Smooth muscle cell (in vitro differentiated cells): Measurements from ENCODE around the gene CADM2. TPM values are rescaled to one million over a fixed set of nuclear protein-coding genes. Genes with fewer than 3 reads are reported as not detected.
"Not testable (repeated sequence)": the region's sequence is repeated elsewhere in the genome, so short reads cannot be mapped to it uniquely, and the experiment has no call there.

Experiments
- DNase-seq: peaks from one replicate; lab custom pipeline; 2025; ENCODE audit not compliant: unreplicated experiment; lab: John Stamatoyannopoulos, UW
- H2AFZ ChIP-seq: fragments of 200-600 bp; sonication (generic); 2 replicates; pipeline ENCODE4 v1.6.0; 2016; ENCODE audit warnings: antibody characterized with exemption, low read depth, mild to moderate bottlenecking
- H3F3A ChIP-seq: fragments of 200-600 bp; sonication (generic); 2 replicates; pipeline ENCODE4 v1.6.0; 2017; ENCODE audit warnings: antibody characterized with exemption, low read depth
- H3K27ac ChIP-seq: fragments of 200-600 bp; sonication (generic); 2 replicates; pipeline ENCODE4 v1.5.1; 2016; ENCODE audit warnings: low read depth, mild to moderate bottlenecking
- H3K27me3 ChIP-seq: fragments of 200-600 bp; sonication (generic); 2 replicates; pipeline ENCODE4 v1.6.1; 2016; ENCODE audit warnings: low read depth, mild to moderate bottlenecking
- H3K36me3 ChIP-seq: fragments of 200-600 bp; sonication (generic); 2 replicates; pipeline ENCODE4 v1.5.1; 2016; ENCODE audit warnings: low read depth
- H3K4me1 ChIP-seq: fragments of 200-600 bp; sonication (generic); 2 replicates; pipeline ENCODE4 v1.5.1; 2016; ENCODE audit warnings: low read depth
- H3K4me2 ChIP-seq: fragments of 200-600 bp; sonication (generic); 2 replicates; pipeline ENCODE4 v1.6.0; 2016; ENCODE audit warnings: mild to moderate bottlenecking
- H3K4me3 ChIP-seq: fragments of 200-600 bp; sonication (generic); 2 replicates; pipeline ENCODE4 v1.5.1; 2016; ENCODE audit warnings: mild to moderate bottlenecking
- H3K79me2 ChIP-seq: fragments of 200-600 bp; sonication (generic); 2 replicates; pipeline ENCODE4 v1.6.0; 2016; ENCODE audit warnings: low read depth, mild to moderate bottlenecking
- H3K9ac ChIP-seq: fragments of 200-600 bp; sonication (generic); 2 replicates; pipeline ENCODE4 v1.6.0; 2016; ENCODE audit warnings: low read depth
- H3K9me3 ChIP-seq: fragments of 200-600 bp; sonication (generic); replicated peaks from 2 replicates; pipeline ENCODE4 v1.5.1; 2016; ENCODE audit warnings: low read depth
- H4K20me1 ChIP-seq: fragments of 200-600 bp; sonication (generic); 2 replicates; pipeline ENCODE4 v1.6.0; 2016; ENCODE audit warnings: low read depth
- WGBS: methylation state at CpG from one replicate; pipeline ENCODE4 v1.1.7; 2016; ENCODE audit warnings: low lambda C conversion rate; 5-methylcytosine and 5-hydroxymethylcytosine counted together
- polyA plus RNA-seq: library from polyadenylated mRNA; unstranded; fragments of >200 nt; fragmentation: Nextera tagmentation; extraction: Ambion mirVana; gene quantifications from 2 replicates; pipeline ENCODE4 v1.2.1, GENCODE V29; 2016
- total RNA-seq: library from RNA; depleted of rRNA; stranded (reverse); fragments of >200 nt; gene quantifications from 2 replicates; pipeline ENCODE4 v1.2.3, GENCODE V29; 2014
- TF ChIP-seq, protein P1 (sequence below): fragments of 200-600 bp; sonication (generic); IDR thresholded peaks from 2 replicates; pipeline ENCODE4 v1.5.1; 2017; ENCODE audit warnings: borderline replicate concordance, mild to moderate bottlenecking, antibody characterized with exemption; ENCODE audit not compliant: insufficient read depth, poor library complexity, severe bottlenecking

The CADM2 gene
- total and polyA plus RNA-seq, 2 experiments from 2014 or later, result 0.13 TPM; not detected in 1

DNA sequence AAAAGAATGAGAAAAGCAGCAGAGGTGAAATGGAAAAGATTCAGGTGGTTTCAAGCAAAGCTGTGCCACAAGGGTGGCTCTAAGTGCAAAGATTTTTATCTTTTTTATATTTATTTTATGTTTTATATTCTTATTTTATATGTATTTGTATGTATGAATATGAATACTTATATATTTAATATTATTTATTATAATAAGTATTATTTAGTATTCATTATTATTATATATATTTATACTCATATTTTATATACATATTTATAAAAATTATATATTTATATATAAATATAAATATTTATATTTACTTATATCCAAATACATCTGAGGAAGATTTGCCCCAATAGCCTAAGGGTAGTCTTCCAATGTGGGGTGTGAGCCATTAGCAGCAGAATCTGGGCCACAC lies 1002.0 kb downstream of the CADM2 start:
- no peaks in the 10 kb centered on the region for H3K27me3 ChIP-seq
- no peaks in the 10 kb centered on the region for H3K79me2 ChIP-seq
- TF ChIP-seq, protein P1, sequence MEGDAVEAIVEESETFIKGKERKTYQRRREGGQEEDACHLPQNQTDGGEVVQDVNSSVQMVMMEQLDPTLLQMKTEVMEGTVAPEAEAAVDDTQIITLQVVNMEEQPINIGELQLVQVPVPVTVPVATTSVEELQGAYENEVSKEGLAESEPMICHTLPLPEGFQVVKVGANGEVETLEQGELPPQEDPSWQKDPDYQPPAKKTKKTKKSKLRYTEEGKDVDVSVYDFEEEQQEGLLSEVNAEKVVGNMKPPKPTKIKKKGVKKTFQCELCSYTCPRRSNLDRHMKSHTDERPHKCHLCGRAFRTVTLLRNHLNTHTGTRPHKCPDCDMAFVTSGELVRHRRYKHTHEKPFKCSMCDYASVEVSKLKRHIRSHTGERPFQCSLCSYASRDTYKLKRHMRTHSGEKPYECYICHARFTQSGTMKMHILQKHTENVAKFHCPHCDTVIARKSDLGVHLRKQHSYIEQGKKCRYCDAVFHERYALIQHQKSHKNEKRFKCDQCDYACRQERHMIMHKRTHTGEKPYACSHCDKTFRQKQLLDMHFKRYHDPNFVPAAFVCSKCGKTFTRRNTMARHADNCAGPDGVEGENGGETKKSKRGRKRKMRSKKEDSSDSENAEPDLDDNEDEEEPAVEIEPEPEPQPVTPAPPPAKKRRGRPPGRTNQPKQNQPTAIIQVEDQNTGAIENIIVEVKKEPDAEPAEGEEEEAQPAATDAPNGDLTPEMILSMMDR, result no peak
- H3K9me3 ChIP-seq, result no peaks in the 10 kb centered on the region
- no peaks in the 10 kb centered on the region for H4K20me1 ChIP-seq
- H3K4me3 ChIP-seq, result no peak overlapping the region
- H3F3A ChIP-seq, result no peaks in the 10 kb centered on the region
- no peak for DNase-seq
- H3K36me3 ChIP-seq, result no peaks in the 10 kb centered on the region
- no peak overlapping the region for H2AFZ ChIP-seq
- H3K27ac ChIP-seq, result no peak overlapping the region
- no peak overlapping the region for H3K9ac ChIP-seq
- no peaks in the 10 kb centered on the region for H3K4me1 ChIP-seq
- H3K4me2 ChIP-seq, result no peak overlapping the region

DNA sequence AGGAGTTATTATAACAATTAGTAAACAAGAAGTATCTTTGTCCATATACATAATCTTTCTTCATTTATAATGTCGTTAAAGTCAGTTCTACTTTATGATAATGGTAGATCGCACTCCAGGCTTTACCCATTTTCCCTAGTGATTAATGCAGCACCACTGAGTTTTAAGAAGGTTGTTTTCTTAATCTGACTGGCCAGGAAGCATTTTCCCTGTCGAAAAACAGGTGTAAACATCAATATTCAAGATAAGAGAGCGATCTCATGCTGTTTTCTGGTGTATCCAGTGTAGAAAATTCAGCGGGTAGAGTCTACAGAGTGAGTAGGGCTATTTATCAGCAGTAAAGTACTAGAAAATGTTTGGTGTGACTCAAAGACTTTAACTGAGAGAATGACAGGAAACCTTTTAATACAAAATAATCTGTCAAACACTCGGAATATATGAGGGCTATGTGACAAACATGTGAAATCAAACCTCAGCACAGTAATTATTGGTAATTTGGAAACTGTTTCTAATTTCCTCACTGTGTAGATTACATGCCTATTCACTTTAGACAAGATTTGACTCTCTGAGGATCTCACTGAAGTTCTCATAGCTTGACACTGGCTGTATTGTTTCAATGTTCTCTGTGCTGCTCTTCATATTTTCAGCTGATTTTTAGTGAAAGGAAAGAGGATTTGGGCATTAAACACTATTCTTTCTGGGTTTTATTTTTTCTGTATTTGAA lies 1019.0 kb downstream of the CADM2 start:
- Histone ChIP-seq H3K36me3 (no peaks in the 10 kb centered on the region), H3K9me3 (no peaks in the 10 kb centered on the region), H3K4me1 (no peaks in the 10 kb centered on the region), H3K4me3 (no peak overlapping the region), H3K4me2 (no peak overlapping the region), H3K9ac (no peak overlapping the region), H3K27ac (no peak overlapping the region), H3K79me2 (no peaks in the 10 kb centered on the region), H3F3A (no peaks in the 10 kb centered on the region), H4K20me1 (no peaks in the 10 kb centered on the region), H2AFZ (no peak overlapping the region), H3K27me3 (no peaks in the 10 kb centered on the region)
- TF ChIP-seq, protein P1, result no peak
- no peak for DNase-seq
- 81% methylated on average over 6 of the region's 6 CpGs for WGBS

DNA sequence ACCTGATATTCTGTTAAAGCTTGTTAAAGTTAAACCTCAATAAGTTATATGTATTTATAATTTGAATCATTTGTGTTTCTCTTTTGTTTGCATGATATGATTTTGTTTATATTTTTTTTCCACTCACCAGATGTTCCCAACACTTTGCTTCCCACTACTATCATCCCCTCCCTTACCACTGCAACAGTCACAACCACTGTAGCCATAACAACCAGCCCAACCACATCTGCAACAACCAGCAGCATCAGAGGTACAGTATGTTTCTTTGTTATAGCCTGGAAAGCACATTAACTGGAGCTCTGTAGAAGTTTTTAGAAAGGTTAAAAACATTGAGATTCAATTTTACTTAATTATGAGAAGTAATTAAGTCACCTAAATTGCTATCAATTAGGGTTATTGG lies 1020.2 kb downstream of the CADM2 start:
- Histone ChIP-seq H3K9ac (no peak overlapping the region), H3K27me3 (no peaks in the 10 kb centered on the region), H3K36me3 (no peaks in the 10 kb centered on the region), H2AFZ (no peak overlapping the region), H4K20me1 (no peaks in the 10 kb centered on the region), H3K27ac (no peak overlapping the region), H3K79me2 (no peaks in the 10 kb centered on the region), H3K9me3 (no peaks in the 10 kb centered on the region), H3K4me3 (no peak overlapping the region), H3K4me1 (no peaks in the 10 kb centered on the region), H3F3A (no peaks in the 10 kb centered on the region), H3K4me2 (no peak overlapping the region)
- TF ChIP-seq, protein P1, result no peak
- no peak for DNase-seq

DNA sequence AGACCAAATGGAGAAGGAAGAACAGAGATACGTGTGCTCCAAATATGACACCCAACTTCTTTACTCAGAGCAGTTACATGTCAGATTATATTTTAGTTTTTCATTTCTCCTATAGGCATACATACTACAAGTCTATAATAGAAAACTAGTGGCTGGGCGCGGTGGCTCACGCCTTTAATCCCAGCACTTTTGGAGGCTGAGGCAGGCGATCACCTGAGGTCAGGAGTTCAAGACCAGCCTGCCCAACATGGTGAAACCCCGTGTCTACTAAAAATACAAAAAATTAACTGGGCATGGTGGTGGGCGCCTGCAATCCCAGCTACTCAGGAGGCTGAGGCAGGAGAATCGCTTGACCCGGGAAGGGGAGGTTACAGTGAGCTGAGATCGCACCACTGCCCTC lies 1030.8 kb downstream of the CADM2 start:
- not testable (repeated sequence) for H3K79me2 ChIP-seq, H3K27me3 ChIP-seq, H2AFZ ChIP-seq, H3K9me3 ChIP-seq, H4K20me1 ChIP-seq, H3K9ac ChIP-seq, H3F3A ChIP-seq, H3K27ac ChIP-seq, H3K4me3 ChIP-seq, DNase-seq, H3K4me1 ChIP-seq, H3K36me3 ChIP-seq, H3K4me2 ChIP-seq
- WGBS, result 95% methylated on average over 10 of the region's 10 CpGs
